DMS153 treated with DMSO at 0.1 percent for 48 hours (cell line): Measurements from ENCODE around the gene TRAF3.

Experiments used
- DNase-seq: peaks from one replicate; lab custom pipeline; 2025; ENCODE audit not compliant: unreplicated experiment; lab: John Stamatoyannopoulos, UW

The TRAF3 gene, protein sequence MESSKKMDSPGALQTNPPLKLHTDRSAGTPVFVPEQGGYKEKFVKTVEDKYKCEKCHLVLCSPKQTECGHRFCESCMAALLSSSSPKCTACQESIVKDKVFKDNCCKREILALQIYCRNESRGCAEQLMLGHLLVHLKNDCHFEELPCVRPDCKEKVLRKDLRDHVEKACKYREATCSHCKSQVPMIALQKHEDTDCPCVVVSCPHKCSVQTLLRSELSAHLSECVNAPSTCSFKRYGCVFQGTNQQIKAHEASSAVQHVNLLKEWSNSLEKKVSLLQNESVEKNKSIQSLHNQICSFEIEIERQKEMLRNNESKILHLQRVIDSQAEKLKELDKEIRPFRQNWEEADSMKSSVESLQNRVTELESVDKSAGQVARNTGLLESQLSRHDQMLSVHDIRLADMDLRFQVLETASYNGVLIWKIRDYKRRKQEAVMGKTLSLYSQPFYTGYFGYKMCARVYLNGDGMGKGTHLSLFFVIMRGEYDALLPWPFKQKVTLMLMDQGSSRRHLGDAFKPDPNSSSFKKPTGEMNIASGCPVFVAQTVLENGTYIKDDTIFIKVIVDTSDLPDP

DNA sequence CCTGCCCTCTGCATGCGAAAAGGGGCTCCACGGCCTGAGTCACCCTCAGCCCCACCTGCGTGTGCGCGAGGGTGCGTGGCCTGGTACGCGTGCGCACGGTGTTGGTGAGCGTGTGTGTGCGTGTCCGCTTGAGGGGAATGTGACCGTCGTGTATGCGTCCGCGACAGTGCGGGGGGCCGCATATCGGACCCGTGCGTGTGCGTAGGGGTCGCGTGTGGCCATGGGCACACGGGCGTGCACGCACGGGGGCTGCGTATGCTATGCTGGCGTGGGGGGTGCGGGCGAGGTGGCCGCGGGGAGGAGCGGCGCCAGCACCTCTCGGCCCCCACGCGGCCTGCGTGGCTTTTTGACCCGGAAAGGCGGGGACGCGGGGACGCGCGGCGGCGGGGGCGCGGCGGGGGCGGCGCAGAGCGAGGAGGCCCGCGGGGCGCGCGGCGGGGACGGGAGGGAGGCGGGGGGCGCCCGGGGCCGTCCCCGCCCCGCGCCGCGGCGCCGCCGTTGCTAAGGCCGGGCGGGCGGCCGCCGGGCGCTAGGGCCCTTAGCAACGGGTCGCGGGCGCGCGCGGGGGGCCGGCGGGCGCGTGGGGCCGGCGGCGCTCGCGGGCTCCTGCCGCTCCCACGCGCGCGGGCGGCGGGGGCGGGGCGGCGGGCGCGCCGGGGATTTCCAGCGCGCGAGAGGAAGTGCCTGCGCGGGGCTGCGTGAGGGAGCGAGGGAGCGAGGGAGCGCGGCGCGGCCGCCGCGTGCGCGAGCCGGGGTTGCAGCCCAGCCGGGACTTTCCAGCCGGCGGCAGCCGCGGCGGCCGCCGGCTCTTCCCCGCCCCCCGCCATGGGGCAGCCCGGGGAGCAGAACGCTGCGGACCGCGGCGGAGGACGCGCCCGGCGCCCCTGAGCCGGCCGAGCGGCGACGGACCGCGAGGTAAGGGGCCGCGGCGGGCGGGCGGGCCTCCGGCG is at the start of gene TRAF3:
TRAF3 (plus strand) TSS at position 689 of the 950 bp plus-strand sequence. CDS start 92,753 bp downstream, outside the sequence.
- DNase-seq, result no peak

DNA sequence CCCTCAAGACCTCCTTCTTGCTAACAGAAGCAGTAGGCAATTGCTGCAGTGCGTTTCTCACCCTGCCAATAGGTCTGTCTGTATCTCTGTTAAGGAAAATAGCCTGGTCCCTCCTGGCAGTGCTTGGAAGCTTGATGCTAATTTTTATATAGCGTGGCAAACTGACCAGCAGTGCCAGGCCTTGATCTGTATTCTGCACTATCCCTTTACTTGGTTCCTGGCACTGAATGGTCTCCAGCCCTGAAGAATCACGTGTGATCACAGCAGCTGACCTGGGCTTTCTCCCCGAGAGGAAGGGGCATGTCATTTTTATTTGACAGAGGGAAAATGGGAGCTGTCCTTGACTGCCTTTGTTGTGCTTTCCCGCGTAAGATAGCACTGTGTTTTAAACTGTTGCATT is 48.7 kb upstream of the TRAF3 start:
- no peak for DNase-seq

DNA sequence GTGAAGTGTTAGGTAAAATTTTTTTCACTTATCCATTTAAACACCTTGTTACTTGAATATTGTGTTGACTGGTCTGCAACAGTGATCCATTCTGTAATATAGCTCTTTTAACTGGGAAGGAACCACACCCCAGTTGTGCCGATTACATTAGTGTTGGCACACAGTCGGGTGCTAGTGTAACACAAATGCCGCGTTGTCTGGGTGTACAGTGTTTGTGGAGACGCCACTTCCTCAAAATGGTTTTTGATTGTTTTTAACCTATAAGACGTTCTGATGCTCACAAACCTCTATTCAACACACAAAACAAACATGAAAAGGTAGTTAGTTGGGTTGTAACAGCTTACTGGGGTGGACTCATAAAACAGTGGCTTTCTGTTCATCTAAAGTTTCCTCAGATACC is 48.0 kb upstream of the TRAF3 start:
- DNase-seq, result no peak

DNA sequence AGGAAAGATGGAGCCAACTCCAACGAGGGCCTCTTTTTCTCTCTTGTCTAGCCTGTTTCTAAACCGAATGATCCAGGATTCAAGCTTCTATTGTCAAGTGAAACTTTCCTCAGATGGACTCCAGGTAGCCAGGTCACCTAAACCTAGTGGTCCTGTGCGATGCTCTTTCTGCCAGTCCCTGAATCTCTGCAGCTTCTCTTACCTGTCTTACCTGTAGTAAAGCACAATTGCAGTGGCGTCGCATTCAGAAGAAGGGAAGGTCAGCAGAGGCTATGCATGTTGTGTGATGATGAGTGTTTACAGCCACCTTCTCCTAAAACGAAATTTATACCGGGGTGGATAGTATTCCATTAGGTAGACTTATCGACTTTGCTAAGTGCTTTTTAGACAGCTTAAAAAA is 47.4 kb upstream of the TRAF3 start:
- no peak for DNase-seq

DNA sequence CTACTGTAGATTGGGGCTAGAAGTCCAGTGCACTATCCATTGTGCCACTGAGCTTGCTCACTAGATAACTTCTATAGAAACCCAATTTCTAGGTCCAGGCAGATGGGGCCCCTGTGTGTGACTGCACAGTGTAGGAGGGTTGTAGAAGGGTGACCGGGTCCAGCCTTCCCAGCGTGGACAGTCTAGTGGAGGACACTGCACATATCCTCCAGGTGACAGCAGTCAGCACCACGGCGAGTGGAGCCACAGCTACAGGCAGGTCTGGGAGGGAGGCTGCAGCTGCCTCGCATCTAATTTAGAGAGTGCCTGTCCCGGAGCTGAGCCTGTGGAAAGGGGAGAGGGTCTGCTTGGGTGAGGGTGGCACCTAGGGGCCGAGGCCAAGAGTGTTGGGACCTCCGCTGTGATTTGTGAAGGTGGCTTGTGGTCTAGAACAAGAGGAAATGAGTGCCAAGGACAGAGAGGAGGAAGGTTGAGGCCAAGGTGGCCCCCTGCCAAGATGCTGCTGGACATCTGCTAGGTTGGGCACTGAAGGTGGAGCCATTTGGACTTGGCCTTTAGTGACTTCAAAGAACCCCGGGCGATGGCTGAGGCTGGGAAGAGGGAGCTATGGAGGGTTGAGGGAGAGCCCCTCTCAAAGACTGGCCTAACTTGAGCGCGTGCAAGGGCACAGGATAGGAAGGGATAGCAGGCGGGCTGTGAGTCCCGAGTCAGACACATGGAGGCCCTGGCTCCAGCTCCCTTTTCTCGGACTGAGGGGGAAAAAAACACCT is 46.0 kb upstream of the TRAF3 start:
- DNase-seq, result no peak

DNA sequence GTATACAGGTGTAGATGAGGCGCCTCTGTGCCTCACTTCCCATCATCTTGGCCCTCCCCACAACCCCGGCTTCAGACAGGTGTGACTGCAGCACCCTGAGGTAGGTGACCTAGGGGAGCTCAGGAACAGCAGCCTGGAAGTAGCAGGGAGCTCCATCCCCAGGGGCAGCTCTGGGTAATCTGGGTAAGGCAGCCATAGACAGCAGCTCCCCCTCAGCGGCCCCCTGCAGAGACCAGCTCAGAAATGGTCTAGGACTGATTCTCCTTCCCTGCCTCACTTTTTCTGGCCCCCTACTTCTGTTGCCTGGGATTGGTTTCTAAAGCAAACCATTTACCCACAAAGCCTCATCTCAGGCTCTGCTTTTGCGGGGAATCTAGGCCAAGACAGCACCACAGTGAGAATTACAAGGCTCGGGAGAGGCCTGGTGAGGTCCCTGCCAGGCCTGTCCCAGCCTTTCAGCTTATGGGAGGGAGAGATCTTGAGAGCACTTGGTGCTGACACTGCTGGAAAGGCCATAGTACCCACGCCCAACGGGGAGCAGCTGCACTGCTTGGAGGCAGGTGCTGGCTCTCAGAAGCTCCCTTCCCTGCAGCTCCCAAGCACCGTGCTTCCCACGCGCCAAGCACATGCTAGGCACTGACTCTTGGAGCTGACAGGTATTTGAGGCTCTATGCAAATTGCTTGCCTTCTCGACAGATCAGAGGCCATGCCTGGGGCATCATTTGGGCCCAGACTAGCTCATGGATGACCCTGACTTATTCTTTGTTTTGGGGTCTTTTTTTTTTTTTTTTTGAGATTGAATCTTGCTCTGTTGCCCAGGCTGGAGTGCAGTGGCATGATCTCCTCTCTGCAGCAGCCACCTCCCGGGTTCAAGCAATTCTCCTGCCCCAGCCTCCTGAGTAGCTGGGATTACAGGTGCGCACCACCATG is 45.1 kb upstream of the TRAF3 start:
- DNase-seq, result no peak

DNA sequence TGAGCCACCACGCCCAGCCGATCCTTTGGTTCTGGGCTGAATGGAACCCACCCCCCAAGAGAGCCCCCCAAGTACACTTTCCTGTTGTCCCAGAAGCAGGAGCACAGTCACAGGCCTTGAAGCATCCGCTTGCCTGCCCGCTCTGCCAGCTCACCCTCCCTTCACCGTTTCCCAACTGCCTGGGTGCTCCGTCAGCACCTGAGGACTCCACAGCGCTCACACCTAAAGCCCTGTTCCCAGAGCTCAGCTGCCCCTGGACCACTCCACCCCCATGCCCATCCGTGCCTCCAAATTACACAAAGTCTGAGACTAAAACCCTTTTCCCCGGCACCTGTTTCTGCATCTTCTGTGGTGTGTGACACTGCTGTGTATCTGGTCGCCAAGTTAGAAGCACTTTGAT is 44.3 kb upstream of the TRAF3 start:
- no peak for DNase-seq

DNA sequence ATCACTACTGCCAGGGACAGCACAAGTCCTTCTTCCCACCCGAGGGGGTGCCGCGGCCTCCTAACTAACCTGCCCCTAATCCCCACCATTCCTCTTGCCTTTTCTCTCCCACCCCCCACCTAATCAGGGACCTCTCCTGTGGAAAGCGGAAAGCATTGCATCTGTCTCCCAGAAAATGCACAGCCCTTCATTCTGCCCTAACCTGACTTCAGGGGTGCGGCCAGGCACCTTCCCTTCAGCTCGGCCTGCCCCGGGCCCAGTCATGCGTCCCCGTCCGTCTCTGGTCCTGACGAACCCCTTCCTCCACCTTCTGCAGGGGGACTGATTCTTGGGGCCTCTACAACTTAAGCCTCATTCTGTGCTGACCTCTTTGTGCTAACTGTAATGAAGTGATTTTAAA is 43.9 kb upstream of the TRAF3 start:
- DNase-seq, result no peak

DNA sequence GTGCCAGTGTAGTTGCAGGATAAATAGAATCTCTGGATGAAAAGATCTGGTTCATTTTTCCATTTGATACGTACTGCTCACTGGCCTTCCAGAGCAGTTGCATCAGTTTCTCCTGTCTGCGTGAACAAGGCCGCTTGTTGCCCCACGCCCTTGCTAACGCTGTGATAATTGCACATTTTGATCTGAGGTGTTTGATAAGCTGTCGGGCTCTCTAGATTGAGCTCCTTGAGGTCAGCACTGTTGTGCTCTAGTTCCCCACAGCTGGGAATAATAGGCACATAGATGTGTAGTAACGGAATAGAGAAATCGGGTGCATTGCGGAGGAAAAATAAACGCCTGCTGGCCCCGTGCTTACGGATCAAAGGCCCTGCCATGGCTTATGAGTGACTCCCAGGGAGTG is 42.8 kb upstream of the TRAF3 start:
- no peak for DNase-seq

DNA sequence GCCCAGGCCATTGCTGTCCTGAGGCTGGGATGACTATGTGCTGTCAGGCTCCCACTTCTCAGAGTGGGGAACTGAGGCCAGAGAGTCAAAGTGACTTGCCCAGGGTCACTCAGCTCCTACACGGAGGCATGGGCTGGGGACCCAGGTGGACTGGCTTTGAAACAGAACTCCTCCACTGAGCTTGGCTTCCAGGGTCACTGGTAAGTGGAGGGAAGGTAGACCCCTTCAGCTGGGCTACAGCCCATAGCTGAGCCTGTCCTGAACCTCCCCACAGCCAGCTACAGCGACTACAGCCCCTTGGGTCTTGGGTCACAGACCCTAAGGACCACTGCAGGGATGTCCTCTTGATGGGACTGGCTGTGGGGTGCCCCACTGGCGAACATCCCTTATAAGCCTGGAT is 40.3 kb upstream of the TRAF3 start:
- DNase-seq, result no peak

DNA sequence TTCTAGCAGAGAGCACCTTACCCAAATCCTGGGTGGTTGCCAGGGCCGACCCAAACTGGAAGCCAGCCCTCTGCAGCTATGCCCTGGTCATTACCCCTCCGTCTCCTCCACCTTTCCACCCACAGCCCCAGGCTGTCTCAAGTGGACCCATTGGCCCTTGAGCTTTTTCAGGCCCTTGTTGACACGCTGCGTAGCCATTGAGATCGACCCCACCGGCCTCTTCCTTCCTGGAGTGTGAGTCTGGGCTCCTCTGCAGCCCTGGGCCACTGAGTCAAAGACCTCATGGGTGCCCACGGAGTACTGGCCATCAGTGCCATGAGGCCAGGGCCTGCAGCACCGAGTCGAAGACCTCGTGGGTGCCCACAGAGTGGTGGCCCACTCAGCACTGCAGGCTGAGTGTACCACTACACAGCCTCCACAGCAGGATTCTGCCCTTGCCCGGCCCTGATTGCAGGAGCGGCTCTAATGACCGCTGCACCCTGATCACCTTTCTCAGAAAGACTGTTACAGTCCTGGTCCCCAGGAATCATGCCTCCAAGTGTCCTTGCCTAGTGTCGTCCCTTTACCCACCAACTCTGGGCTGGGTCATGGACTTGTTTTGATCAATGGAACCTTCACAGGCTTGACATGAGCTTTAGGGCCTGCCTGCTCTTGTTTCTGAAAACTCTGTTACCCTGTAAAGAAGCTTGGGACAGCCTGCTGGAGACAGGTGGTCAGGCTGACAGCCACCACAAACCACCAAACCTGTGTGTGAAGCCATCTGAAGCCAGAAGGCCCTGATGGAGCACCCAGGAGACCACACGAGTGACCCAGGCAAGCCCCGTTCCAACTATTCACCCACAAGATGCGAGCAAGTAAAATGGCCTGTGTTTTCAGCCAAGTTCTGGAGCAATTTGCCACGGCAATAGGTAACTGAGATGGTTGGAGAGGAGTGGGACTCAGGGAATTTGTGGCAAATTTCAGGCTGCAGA is 39.6 kb upstream of the TRAF3 start:
- DNase-seq, result no peak

DNA sequence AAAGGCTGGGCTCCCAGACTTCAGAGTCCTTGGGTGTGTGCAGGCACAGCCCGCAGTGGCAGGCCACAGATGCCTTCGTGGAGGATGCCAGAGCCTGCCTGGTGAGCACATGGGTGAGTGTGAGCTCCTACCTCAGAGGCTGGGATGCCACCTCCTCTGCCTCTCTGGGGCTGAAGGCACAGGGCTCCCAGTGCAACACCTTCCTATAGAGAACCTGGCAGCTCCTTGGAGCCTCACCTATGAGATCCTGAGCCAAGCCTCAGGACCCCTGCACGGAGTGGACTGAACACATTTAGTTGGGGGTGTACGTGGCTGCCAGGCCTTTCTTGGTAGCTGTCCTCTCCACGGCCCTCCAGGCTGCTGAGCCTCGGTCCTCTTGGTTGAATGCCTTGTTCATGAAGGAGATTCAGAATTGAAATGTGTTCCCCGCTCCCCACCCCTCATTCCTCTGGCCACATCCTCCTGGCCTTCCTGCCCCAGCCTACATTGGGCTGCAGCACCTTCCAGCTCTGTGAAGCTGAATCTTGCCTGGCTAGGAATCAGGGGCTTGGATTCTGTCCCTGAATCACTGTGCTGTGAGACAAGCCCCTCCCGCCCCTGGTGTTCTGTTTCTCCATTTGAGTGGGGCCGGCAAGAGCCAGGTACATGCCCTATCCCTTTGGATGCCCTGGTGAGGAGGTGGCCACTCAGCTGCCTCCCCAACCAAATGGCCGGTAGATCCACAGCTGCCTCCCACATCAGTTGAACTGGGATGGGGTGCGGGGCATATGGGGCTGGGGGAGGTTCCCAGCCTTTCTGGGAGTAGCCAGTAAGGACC is 38.7 kb upstream of the TRAF3 start:
- DNase-seq, result no peak

DNA sequence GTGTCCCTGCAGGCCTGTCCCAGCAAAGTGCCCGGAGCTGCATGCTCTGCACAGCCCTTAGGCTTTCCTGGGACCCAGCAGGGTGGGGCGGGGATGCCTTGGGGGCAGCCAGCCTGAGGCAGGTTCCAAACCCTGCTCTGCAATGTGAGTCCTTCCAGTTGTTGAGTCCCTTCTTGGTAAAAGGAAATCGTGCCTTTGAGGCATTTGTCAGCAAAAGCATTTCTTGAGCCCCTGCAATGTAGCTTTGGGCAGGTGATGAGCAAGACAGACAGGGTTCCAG is 38.1 kb upstream of the TRAF3 start:
- no peak for DNase-seq

DNA sequence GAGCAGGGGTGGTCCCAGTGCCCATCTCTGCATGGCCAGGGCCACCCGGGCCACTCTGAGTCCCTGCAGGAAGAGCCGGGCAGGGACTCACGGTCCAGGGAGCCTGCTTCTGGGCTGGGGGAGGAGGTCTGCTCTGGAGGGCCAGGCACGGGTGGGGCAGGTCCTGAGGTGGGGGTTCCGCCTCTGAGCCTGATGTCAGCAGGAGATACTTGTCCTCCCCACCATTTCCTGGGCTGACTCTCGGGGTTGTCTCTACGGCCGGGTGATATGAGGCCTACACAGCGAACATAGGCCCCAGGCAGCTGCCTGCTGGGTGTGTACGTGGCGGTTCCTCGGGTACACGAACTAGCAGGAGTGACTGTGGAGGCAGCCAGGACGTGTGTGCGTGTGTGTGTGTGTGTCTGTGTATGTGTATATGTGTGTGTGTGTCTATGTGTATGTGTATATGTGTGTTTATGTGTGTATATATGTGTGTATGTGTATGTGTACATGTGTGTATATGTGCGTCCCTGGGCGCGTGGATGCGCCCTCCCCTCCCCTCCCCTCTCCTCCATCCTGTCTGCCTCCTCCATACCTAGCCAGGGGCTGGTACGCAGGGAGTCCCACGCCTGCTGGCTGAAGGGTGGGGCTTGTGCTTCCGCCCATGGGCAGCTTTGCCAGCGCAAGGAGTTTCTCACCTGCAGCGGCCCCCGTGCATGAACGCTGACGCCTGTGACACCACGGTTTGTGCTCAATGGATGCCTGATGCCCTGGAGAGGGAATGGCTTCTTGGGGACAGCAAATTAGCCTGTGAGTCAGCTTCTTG is 30.4 kb upstream of the TRAF3 start:
- no peak for DNase-seq

DNA sequence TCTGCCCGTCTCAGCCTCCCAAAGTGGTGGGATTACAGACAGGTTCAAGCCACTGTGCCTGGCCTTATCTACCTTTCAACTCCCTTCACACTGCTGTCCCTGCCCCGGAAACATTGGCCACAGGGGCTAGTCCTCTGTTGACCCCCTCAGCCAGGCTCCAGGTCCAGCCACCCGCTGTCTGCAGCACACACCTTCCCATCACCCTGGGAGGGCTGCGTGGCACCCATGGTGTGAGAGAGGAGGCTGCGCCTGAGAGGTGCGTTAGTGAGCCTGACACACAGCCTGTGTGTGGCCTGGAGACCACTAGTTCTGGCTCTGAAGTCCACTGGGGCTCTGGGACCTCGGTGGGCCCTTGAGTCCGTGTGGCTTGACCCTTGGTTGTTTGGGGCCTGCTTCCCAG is 28.4 kb upstream of the TRAF3 start:
- DNase-seq, result no peak

DNA sequence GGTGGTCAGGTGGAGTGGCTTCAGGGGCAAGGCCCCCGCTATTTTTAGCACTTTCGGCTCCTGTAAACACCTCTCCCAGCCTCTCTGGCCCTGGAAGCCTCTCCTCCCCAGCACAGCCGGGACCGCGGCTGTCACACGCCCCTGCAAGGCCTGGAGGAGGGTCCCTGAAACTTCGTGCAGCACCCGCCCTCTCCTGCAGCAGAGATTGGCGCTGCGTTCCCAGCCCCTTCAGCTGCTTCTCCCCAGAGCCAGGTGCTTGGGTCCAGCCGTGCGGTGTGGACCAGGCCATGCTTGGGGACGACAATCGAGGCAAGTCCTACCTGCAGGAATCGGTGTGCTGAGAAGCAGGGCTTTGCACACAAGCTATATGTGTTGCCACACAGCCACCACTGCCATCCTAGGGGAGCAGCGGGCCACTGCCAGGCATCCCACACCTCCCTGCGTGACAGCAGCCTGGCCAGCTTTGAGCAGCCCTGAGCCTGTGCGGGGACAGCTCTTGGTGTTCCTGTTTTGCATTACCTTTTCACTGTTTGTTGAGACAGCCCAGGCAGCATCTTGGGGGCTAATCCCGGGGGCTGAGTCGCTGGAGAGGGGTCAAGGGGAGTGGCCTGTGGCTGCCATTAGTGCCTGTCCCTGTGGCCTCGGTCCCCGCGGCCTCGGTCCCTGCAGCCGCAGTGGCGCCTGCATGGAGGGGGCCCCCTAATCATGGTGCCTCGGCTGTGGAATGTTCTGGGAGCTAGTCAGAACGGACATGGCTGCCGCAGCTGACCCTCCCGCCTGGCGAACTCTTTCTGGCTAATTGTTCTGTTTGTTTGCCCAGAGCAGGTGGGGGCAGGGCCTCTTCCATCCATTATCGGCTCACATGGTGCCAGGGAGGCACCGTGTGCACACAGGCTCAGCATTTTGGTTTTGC is 27.6 kb upstream of the TRAF3 start:
- peak; percentile 9 for DNase-seq
